NCI-H187 (cell line): ENCODE measurements around the gene UMODL1.

Experiments used
- DNase-seq, 2 experiments: peaks; one replicate each; lab custom pipeline; 2025; lab: John Stamatoyannopoulos, UW

The UMODL1 gene

DNA sequence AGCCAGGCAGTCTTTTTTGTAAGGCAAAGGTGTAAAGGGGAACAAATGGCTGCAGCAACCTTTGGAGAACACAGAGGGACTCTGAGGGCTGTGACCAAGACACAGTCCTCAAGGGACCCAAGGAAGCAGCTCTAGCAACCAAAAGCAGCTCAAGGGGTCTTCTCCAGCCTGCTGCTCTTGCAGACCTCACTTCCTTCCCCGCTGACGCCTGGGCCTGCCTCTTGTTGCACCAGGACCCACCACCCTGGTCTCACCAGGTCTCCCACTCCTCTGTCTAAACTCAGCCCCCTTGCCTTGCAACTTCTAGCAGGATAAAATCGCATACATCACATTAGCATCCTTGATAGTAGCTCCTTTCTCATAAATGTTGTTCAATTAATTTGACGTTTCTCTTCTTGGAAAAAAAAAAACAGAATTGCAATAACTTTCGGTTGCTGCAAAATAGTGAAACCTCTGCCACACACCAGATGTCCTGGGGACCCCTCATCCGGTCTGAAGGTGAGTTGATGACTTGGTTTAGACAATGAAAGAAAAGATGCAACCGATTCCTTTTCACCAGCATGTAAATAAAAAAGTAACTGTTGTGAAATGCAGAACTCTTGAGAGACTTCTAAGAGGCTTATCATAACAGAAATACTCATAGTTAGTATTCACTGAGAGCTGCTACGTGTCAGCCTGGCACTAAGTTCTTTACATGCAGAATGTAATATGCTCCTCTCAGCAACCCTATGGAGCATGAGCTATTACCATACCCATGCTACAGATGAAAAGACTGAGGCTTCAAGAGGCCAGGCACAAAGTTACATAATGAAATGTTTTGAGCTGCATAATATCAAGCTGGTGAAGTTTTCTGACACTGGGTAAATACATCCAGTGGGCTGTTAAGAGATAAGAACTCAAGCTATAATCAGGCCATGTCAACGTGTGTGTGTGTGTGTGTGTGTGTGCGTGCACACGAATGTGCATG is 58.5 kb downstream of the UMODL1 start:
- no peak for DNase-seq

DNA sequence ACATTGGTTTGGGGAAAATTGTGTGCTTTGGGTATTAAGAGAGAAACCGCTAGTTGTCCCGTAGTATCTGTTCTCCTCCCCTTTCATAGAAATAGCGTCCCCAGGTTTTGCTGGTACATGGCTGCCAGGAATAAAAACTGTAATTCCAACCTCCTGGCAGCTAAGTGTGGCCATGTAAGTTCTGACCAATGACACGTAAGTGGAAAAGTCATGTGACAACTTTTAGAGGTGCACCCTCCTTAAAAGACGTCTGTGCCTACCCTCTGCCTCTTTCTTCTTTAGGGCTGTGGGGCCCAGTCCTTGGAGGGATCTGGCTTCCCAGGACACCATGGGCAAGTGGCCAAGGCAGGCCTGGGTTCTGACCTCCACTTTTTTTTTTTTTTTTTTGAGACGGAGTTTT is 59.3 kb downstream of the UMODL1 start:
- DNase-seq = no peak

DNA sequence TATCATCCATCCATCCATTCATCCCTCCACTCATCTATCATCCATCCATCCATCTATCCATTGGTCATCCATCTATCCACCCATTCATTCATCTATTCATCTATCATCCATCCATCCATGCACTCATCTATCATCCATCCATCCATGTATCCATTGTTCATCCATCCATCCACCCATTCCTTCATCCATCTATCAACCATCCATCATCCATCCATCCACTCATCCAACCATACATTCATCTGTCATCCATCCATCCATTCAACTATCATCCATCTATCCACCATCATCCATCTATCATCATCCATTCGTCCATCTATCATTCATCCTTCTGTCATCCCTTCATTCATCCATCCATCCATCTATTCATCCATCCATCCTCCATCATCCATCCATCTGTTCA is 61.1 kb downstream of the UMODL1 start:
- DNase-seq = no peak

DNA sequence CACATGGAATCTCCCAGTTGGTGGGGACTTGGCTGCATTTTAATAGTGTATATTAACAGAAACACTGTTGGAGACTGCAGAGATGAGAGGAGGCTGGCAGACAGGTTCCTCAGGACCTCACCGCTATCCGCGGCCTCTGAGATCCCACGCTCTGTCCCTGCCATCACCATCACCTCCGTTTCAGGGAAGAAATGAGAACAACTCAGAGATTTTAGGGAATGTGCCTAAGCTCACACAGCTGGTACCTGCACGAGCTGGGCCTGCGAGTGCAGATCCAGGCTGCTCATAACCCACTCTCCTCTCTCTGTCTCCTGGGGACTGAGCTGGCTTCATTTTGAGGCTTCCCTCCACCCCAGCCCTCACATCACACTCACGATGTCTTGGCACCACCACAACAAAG is 62.0 kb downstream of the UMODL1 start:
- DNase-seq = no peak

DNA sequence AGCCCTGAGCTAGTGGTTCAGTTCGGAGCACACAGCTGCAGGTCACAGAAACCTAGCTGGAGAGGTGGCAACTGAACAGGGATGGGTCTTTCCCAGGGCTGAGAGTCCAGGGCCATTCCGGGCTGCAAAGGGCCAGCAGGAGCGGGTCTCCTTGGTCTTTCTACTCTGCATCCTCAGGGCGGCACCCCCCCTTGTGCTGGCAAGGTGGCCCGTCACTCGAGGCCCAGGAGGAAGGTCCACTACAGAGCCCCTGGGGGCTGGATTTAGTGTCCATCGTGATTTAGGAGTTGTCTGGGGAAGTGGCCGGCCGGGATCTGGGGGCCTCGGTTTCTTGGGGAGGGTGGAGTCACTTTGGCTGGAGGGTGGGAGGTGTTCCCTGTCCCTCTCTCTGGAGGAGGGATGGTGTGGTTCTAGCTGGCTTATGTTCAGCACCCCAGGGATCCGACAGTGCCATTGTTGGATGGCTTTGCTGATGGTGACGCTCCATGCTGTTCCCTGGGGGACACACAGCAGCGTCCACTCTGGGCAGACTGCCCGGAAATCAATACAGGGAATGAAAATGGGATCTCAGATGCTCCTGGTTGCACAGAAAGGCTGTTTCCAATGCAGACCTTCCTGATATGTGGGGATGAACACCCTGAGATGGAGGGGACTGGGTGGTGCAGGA is 64.4 kb downstream of the UMODL1 start:
- DNase-seq = no peak

DNA sequence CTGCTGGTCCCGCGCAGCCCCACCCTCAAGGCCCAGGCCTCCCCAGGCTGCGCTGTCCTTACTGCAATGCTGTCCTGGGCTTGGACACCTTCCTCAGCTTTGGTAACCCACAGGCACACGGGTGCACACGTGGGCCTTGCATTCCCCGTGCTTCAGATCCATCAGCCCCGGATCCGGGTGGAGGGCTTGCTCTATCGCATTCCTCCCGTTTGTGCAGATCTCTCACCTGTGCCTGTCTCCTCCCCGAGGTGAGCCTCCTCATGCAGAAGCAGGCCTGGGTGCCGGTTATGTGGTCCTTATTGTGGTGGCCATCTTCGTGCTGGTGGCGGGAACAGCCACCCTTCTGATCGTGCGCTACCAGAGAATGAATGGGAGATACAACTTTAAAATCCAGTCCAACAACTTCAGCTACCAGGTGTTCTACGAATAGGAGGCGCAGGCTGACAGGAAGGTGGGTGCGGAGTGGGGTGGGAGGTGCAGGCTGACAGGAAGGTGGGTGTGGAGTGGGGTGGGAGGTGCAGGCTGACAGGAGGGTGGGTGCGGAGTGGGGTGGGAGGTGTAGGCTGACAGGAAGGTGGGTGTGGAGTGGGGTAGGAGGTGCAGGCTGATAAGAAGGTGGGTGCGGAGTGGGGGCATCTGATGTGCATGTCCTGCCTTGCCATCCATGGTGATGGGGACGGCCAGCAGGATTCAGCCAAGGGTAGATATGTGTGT is 66.2 kb downstream of the UMODL1 start:
- no peak for DNase-seq

DNA sequence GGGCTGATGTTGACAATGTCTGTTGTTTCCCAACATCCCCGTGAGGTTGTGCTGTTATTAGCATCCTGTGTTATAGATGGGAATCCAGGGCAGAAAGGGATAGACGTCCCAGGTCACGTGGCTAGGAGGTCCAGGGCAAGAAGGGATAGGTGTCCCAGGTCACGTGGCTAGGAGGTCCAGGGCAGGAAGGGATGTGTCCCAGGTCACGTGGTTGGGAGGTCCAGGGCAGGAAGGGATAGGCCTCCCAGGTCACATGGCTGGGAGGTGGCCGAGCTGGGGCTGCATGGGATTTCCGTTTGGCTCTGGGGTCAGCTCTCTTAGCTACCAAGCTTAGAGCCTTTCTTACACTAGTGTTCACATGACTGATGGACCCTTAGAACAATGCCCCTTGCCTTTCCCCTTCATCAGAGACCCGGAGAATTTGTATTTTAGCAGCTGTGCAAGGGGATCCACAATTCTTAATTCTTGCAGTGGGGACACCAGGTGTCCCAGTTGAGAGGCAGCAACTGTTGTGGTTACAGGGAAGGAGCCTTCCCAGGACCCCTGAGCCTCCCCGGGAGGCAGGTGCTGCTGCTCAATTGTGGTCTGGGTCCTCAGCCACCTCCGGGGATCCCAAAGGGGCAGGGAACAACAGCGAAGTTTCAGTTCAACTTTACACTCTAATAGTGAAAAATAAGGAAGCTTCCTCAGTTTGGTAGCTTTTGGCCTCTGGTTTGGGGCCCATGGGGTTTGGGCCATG is 69.2 kb downstream of the UMODL1 start:
- DNase-seq = no peak

DNA sequence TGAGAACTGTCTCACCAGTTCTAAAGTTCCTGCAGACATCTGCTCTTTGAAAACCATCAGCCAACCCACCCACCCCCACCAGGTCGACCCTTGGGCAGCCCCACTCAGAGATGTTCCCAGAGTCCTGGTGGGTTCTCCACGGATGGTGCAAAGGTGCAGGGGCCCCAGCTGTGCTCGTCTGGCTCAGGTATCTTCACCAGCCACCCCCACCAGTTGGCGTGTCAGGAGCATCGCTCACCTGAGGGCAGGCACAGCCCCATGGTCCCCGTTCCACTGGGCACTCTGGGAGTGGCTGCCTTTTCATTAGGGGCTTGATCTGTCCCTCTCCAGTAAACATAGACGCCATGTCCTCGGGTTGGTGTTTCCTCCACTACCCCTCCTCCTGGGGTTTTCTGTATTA is 70.5 kb downstream of the UMODL1 start:
- no peak for DNase-seq

DNA sequence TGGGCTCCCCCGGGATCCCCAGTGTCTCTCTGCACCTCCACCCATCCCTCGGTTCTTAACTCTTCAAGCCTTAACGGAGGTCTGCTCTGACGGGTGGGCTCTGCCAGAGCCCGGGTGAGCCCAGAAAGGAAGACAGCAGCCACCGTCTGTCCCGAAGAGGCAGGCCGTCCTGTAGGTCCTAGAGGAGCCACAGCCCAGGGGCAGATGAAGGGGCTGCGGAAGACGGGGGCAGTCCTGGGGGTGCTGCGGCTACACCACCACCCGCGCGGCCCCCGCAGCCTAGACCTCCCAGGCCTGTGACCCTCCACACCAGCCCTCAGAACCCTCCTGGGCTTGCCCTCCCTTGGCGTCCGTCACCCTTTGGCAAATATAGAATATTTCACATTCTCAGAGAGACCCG is 71.0 kb downstream of the UMODL1 start:
- no peak for DNase-seq

DNA sequence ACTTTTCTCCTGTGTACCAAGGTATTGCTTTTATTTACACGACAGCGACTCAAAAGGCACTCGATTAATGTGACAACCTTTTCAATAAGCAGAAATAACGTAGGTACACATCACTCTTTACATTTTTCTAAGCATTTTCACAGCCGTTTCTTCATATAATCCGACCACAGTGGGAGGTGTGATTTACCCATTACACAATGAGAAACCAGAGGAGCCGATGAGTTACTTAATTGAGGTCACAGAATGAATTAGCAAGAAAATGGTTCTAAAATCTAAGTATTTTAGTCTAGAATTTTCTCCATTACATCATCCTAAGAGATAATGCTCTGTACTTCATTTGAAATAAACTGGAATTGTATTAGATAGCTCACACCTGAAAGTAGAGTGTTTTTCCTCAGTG is 71.5 kb downstream of the UMODL1 start:
- no peak for DNase-seq

DNA sequence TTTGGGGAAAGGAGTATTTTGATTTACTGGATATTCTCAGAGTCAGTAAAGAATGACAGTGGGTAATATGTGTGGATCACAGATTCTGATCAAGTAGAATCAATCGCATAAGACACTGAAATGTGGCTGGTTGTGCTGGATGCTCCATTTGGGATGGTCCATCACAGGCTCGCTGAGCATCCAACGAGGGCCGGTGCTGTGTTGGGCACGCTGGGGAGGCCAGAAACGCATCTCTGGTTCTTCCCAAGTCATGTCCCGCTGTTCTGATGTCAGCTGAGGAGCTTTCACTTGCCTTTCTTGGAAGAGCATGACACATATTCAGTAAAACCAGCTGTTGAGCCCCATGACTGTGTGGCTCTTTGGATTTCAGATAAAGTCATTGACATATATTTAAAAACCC is 72.0 kb downstream of the UMODL1 start:
- DNase-seq = no peak

DNA sequence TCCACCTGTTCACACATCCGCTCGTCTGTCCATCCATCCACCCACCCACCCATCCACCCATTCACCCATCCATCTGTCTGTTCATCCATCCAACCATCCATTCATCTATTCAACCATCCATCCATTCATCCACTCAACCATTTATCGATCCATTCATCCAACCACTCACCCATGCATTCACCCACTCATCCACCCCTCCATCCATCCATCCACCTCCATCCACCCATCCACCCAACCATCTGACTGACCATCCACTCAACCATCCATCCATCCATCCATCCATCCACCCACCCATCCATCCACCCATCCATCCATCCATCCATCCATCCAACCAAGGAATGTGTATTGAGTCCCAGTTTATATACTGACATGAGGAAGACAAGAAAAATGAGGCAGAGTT is 73.1 kb downstream of the UMODL1 start:
- DNase-seq = no peak

DNA sequence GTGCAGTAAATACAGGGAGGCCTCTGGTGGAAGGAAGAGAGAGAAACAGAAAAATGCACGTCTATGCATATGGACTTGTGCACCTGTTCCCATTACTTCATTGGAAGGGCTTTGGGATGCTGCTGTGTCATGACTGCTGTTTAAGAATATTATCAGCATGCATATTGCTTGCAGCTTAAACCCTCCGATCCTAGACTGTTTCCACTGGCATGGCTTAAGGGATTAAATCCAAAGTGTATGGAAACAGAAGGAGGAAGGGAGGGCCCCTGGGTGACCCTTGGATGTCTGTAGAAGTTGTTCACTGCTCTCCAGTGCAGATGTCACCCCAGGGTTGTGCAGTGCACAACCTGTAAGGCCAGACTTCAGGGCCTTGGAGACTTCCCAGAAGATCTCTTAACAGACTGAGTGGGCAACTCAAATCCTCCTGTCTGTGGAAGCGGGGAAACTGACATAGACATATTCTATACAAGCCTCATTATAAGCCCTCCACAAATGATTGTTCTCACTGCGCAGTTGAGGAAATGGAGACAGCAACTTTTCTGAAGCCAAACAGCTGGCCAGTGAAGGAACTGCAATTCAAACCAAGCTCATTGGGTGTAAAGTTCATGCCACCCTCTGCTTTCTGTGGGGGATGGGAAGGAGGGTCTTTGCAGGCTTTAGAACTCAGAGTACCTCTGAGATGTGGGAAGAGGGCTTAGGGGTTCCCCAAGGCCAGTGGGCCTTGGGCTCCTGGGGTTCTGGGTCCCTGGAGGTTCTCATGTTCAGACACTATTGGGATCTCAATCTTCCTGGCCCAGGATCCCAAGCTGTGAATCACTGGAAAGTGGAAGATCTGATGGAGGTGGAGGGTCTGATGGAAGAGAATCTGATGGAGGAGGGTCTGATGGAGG is 73.8 kb downstream of the UMODL1 start:
- DNase-seq = no peak

DNA sequence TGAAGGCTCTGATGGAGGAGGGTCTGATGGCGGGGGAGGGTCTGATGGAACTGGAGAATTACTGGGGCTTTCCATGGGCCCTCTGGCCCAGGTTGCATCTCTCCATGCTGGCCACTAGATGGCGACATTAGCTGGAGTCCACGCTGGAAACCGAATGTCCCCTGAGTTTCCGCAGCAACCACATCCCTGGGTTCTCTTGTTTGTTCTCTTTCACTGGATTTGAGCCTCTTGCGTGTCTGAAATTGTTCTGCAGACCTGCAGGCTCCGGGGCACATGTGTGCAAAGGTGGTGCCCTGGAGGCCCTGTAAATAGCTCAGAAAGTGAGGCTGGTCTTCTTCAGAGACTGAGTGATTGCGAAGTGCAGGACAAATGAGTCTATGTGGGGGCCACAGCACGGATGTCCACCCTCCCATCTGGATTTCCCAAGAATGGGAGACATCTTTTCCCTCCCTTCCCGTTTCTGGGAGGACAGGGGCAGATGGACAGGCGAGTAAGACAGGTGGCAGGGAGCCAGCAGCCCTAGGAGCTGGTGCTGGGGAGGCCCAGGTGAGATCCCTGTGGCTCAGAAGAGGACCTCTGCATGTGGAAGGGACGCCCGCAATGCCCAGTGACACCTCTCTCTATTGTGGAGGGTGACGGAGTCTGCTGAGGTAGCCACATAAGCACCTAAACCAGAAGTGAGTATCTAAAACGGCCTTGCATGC is 74.6 kb downstream of the UMODL1 start:
- peak; percentile 8 to 46 for DNase-seq

DNA sequence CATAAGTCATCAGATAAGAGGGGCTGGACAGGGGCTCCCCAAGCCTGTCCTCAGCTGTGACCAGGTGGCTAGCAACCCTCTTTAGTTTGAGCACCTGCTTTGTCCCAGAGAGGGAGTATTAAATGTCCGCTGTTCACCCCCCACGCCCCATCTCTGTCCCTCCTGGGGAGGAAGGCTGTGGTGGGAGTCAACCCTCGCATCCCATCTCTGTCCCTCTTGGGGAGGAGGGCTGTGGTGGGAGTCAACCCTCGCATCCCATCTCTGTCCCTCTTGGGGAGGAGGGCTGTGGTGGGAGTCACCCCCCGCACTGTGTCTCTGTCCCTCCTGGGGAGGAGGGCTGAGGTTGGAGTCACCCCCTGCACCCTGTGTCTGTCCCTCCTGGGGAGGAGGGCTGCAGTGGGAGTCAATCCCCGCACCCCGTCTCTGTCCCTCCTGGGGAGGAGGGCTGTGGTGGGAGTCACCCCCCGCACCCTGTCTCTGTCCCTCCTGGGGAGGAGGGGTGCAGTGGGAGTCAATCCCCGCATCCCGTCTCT is 75.2 kb downstream of the UMODL1 start:
- DNase-seq = no peak

DNA sequence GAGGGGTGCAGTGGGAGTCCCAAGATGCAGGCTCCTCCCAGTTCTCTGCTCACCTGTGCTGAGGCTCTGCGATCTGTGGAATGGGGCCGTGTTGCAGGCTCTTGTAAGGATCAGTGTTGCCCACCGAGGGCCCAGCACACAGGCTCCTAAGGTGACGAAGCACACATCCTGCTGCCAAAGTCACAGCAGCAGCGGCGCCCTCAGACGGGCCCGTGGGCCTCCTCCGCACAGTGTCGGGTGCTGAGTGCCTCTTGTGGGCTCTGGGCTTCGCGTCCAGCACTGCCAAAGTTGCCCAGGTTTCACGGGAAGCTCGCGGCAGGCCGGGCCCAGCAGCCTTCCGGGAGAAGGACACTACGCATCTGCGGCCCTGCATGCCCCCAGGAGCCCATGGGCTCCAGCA is 75.7 kb downstream of the UMODL1 start:
- DNase-seq = no peak

DNA sequence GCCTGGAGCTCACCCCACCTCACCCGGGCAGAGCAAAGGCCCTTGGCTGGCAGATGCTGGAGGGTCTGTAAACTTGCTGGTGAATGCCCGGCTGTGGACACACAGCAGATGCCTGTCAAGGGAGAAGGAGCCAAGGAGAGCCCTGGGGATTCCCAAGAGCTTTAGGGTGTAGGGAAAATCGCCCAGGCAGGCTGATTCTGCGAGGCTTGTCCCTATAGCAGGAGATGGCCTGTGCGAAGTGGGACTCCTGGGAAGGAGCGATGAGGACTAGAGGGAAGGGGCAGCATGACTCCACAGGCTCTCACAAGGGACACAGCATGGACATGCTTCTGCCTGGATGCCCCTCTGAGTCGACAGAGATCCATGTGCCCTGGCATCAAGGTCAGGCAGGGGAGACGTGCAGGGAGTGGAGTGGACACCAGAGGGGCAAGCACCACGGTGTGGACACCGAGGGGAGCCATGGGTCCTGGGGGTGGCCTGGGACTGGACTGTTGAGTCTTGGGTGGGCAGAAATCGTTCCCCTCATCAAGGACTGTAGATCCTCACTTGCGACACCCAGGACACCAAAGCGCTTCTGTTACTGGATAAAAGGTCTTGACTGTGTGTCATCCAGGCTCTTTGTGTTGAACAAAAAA is 76.4 kb downstream of the UMODL1 start:
- no peak for DNase-seq

DNA sequence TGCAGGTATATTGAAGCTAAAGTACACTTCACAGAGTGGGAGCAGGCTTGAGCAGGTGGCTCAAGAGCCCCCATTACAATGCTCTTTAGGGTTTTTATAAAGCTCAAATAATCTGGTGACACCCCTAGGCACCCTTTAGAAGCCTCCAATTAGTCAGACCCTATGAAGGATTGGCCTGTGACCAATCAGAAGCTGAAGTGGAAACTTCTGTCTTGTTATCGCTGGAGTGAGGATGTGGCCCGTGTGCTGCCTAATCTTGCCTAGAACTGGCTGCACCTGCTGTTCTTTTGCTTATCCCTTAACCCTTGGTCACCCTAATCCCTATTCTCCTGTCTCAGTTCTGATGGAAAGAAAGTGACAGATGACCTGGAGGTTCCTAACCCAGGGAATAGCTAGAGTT is 77.0 kb downstream of the UMODL1 start:
- DNase-seq = no peak

DNA sequence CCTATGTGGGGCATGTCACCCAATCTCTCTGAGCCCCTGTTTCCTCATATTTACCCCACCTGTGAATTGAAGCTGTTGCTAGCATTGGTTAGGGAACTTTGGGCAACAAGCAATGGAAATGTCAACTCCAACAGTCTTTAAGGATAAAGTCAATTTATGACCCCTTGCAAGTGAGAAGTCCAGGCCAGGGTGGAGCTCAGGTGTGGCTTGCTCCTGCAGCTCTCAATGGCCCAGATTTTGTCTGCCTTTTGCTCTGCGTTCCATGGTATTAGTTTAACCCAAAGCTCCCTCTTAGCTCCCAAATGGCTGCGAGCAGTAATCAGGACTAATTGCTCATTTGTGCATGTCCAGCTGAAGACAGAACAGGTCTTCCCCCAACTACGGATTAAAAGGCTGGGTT is 77.5 kb downstream of the UMODL1 start:
- no peak for DNase-seq
